ENCODE results near the gene SNX5. TPM values are rescaled to one million over a fixed set of nuclear protein-coding genes. Genes with fewer than 3 reads are reported as not detected.

The SNX5 gene
- total RNA-seq, 5 donors from 2014 or later (not counting 1 experiment from before 2014, with no cell fraction given) = 53.6 to 68.9 (median 56.7) TPM

- Mint-ChIP-seq H3K4me1 (peaks cover 0 to 4% (median 0%) of the 10 kb centered on the region in 3 donors), H3K27me3 (no peaks in the 10 kb centered on the region), H3K4me3 (no peak overlapping the region), H3K36me3 (no peaks in the 10 kb centered on the region), H3K9me3 (no peaks in the 10 kb centered on the region), H3K27ac (no peak overlapping the region)
- ChIA-PET CTCF (interaction anchor here in 1 of 2 donors (0.9 kb wide), 2 partner anchors 66 to 322 kb away, joined by 3 read pairs; no protein-coding TSS in a partner anchor), POLR2A (no interaction called here)
- no peaks in the 10 kb centered on the region for H3K36me3 ChIP-seq (ENCODE audit: control insufficient read depth in 2 of 2, extremely low read depth in 1 of 2, insufficient read depth in 1 of 2, low read length in 1 of 2)
- no peaks in the 10 kb centered on the region for H3K9me3 ChIP-seq
- no peaks in the 10 kb centered on the region for H3K4me1 ChIP-seq (ENCODE audit: control insufficient read depth in 1 of 2, extremely low read depth in 1 of 2, insufficient read depth in 2 of 2, low read length in 2 of 2)
- no peak for DNase-seq
- ATAC-seq (replicated peaks in 1 of 4) = no peak
- 94% methylated on average over 7 of the region's 8 CpGs for WGBS (ENCODE audit: insufficient coverage)
- H3K27me3 ChIP-seq (replicated peaks in 1 of 2; ENCODE audit: control insufficient read depth in 2 of 2, extremely low read depth in 1 of 2, insufficient read depth in 2 of 2, low read length in 1 of 2) = peaks cover 0 to 4% of the 10 kb centered on the region in 2 experiments
- H3K27ac ChIP-seq (ENCODE audit: low read length) = no peak overlapping the region
- H3K4me3 ChIP-seq (ENCODE audit: control insufficient read depth in 1 of 2, extremely low read depth in 1 of 2, low read length in 1 of 2) = no peak overlapping the region
These were observed 35.9 kb upstream of the SNX5 start for GRCh38 chr20:18004384-18005031.

GRCh38 chr20:18003897-18004296 lies 35.3 kb upstream of the SNX5 start:
- Mint-ChIP-seq H3K4me1 (peaks cover 0 to 4% (median 0%) of the 10 kb centered on the region in 3 donors), H3K36me3 (no peaks in the 10 kb centered on the region), H3K27me3 (no peaks in the 10 kb centered on the region), H3K4me3 (no peak overlapping the region), H3K9me3 (no peaks in the 10 kb centered on the region), H3K27ac (no peak overlapping the region)
- CTCF ChIA-PET = interaction anchor here in 1 of 2 donors (0.9 kb wide), 2 partner anchors 65 to 321 kb away, joined by 3 read pairs; no protein-coding TSS in a partner anchor
- WGBS (ENCODE audit: insufficient coverage) = 61% methylated on average over 2 of the region's 5 CpGs
- Histone ChIP-seq H3K9me3 (no peaks in the 10 kb centered on the region), H3K4me3 (ENCODE audit: control insufficient read depth in 1 of 2, extremely low read depth in 1 of 2, low read length in 1 of 2) (no peak overlapping the region), H3K27me3 (replicated peaks in 1 of 2; ENCODE audit: control insufficient read depth in 2 of 2, extremely low read depth in 1 of 2, insufficient read depth in 2 of 2, low read length in 1 of 2) (no peaks in the 10 kb centered on the region), H3K36me3 (ENCODE audit: control insufficient read depth in 2 of 2, extremely low read depth in 1 of 2, insufficient read depth in 1 of 2, low read length in 1 of 2) (no peaks in the 10 kb centered on the region), H3K4me1 (ENCODE audit: control insufficient read depth in 1 of 2, extremely low read depth in 1 of 2, insufficient read depth in 2 of 2, low read length in 2 of 2) (no peaks in the 10 kb centered on the region), H3K27ac (ENCODE audit: low read length) (no peak overlapping the region)
- ATAC-seq (replicated peaks in 1 of 4) (no peak), DNase-seq (no peak)
- POLR2A ChIA-PET = no interaction called here

- ChIA-PET CTCF (interaction anchor here in 1 of 2 donors (0.5 to 0.6 kb wide), 2 partner anchors 34 to 497 kb away, joined by 3 read pairs; no protein-coding TSS in a partner anchor), POLR2A (no interaction called here)
- no peak overlapping the region for H3K27ac ChIP-seq (ENCODE audit: low read length)
These were observed 32.7 kb upstream of the SNX5 start for GRCh38 chr20:18001131-18001921.

GRCh38 chr20:17999566-17999965 lies 31.0 kb upstream of the SNX5 start:
- H3K4me3 ChIP-seq (ENCODE audit: control insufficient read depth in 1 of 2, extremely low read depth in 1 of 2, low read length in 1 of 2) = no peak overlapping the region
- no peak for ATAC-seq (replicated peaks in 1 of 4)
- H3K9me3 ChIP-seq = no peaks in the 10 kb centered on the region
- no peak overlapping the region for H3K27ac ChIP-seq (ENCODE audit: low read length)
- peaks cover 4 to 6% of the 10 kb centered on the region in 2 donors for H3K27me3 Mint-ChIP-seq
- no peak for DNase-seq
- H3K4me1 Mint-ChIP-seq = peaks cover 7% of the 10 kb centered on the region in 3 donors
- POLR2A ChIA-PET = no interaction called here
- H3K9me3 Mint-ChIP-seq = no peaks in the 10 kb centered on the region
- no peak overlapping the region for H3K27ac Mint-ChIP-seq
- H3K27me3 ChIP-seq (replicated peaks in 1 of 2; ENCODE audit: control insufficient read depth in 2 of 2, extremely low read depth in 1 of 2, insufficient read depth in 2 of 2, low read length in 1 of 2) = no peaks in the 10 kb centered on the region
- 82% methylated on average over 4 of the region's 4 CpGs for WGBS (ENCODE audit: insufficient coverage)
- H3K36me3 Mint-ChIP-seq = no peaks in the 10 kb centered on the region
- no peaks in the 10 kb centered on the region for H3K36me3 ChIP-seq (ENCODE audit: control insufficient read depth in 2 of 2, extremely low read depth in 1 of 2, insufficient read depth in 1 of 2, low read length in 1 of 2)
- CTCF ChIA-PET = interaction anchor here in 1 of 2 donors (1.5 kb wide), 1 partner anchor 11 kb away, joined by 3 read pairs; no protein-coding TSS in a partner anchor
- H3K4me1 ChIP-seq (ENCODE audit: control insufficient read depth in 1 of 2, extremely low read depth in 1 of 2, insufficient read depth in 2 of 2, low read length in 2 of 2) = peaks cover 0 to 6% of the 10 kb centered on the region in 2 experiments
- no peak overlapping the region for H3K4me3 Mint-ChIP-seq

More at GRCh38 chr20:18001131-18001921, 32.7 kb upstream of the SNX5 start:
- H3K27me3 Mint-ChIP-seq = peaks cover 4 to 6% of the 10 kb centered on the region in 2 donors
- no peak overlapping the region for H3K4me3 Mint-ChIP-seq
- Histone ChIP-seq H3K27me3 (replicated peaks in 1 of 2; ENCODE audit: control insufficient read depth in 2 of 2, extremely low read depth in 1 of 2, insufficient read depth in 2 of 2, low read length in 1 of 2) (no peaks in the 10 kb centered on the region), H3K36me3 (ENCODE audit: control insufficient read depth in 2 of 2, extremely low read depth in 1 of 2, insufficient read depth in 1 of 2, low read length in 1 of 2) (no peaks in the 10 kb centered on the region), H3K9me3 (no peaks in the 10 kb centered on the region), H3K4me3 (ENCODE audit: control insufficient read depth in 1 of 2, extremely low read depth in 1 of 2, low read length in 1 of 2) (no peak overlapping the region), H3K4me1 (ENCODE audit: control insufficient read depth in 1 of 2, extremely low read depth in 1 of 2, insufficient read depth in 2 of 2, low read length in 2 of 2) (peaks cover 0 to 1% of the 10 kb centered on the region in 2 experiments)
- H3K9me3 Mint-ChIP-seq = no peaks in the 10 kb centered on the region
- DNase-seq (no peak), ATAC-seq (replicated peaks in 1 of 4) (no peak)
- no peaks in the 10 kb centered on the region for H3K36me3 Mint-ChIP-seq
- H3K27ac Mint-ChIP-seq = no peak overlapping the region
- WGBS (ENCODE audit: insufficient coverage) = 93% methylated on average over 6 of the region's 10 CpGs
- H3K4me1 Mint-ChIP-seq = peaks cover 0 to 5% (median 1%) of the 10 kb centered on the region in 3 donors

GRCh38 chr20:17998446-17998845 lies 29.9 kb upstream of the SNX5 start:
- H3K4me1 Mint-ChIP-seq = peaks cover 7 to 9% (median 7%) of the 10 kb centered on the region in 3 donors
- ChIA-PET CTCF (interaction anchor here in 1 of 2 donors (0.7 to 1.5 kb wide), 4 partner anchors 10 to 465 kb away, joined by 3 read pairs; no protein-coding TSS in a partner anchor), POLR2A (no interaction called here)
- H3K27ac ChIP-seq (ENCODE audit: low read length) = no peak overlapping the region
- no peaks in the 10 kb centered on the region for H3K36me3 Mint-ChIP-seq
- peaks cover 4 to 6% of the 10 kb centered on the region in 2 donors for H3K27me3 Mint-ChIP-seq
- no peak overlapping the region for H3K27ac Mint-ChIP-seq
- no peak overlapping the region for H3K4me3 ChIP-seq (ENCODE audit: control insufficient read depth in 1 of 2, extremely low read depth in 1 of 2, low read length in 1 of 2)
- H3K36me3 ChIP-seq (ENCODE audit: control insufficient read depth in 2 of 2, extremely low read depth in 1 of 2, insufficient read depth in 1 of 2, low read length in 1 of 2) = no peaks in the 10 kb centered on the region
- 97% methylated on average over 3 of the region's 5 CpGs for WGBS (ENCODE audit: insufficient coverage)
- no peak for ATAC-seq (replicated peaks in 1 of 4)
- DNase-seq = no peak
- H3K9me3 Mint-ChIP-seq = no peaks in the 10 kb centered on the region
- H3K27me3 ChIP-seq (replicated peaks in 1 of 2; ENCODE audit: control insufficient read depth in 2 of 2, extremely low read depth in 1 of 2, insufficient read depth in 2 of 2, low read length in 1 of 2) = no peaks in the 10 kb centered on the region
- no peak overlapping the region for H3K4me3 Mint-ChIP-seq
- no peaks in the 10 kb centered on the region for H3K9me3 ChIP-seq
- H3K4me1 ChIP-seq (ENCODE audit: control insufficient read depth in 1 of 2, extremely low read depth in 1 of 2, insufficient read depth in 2 of 2, low read length in 2 of 2) = peaks cover 0 to 6% of the 10 kb centered on the region in 2 experiments
